AG10803 (cell line): ENCODE results near the gene DENND1A.

ENCODE experiments used
- DNase-seq: peaks from one replicate; pipeline ENCODE4 v3.0.0; 2010; ENCODE audit warnings: low read depth
- H3K4me3 ChIP-seq: 2 replicates; pipeline ENCODE4 v1.5.1; 2011; ENCODE audit warnings: mild to moderate bottlenecking, low read length, control low read depth
- TF ChIP-seq, protein P1 (sequence below): conservative IDR thresholded peaks from 2 replicates; pipeline ENCODE4 v1.5.1; 2011; ENCODE audit warnings: mild to moderate bottlenecking, low read length, control low read depth, inconsistent platforms

DENND1A gene

DNA sequence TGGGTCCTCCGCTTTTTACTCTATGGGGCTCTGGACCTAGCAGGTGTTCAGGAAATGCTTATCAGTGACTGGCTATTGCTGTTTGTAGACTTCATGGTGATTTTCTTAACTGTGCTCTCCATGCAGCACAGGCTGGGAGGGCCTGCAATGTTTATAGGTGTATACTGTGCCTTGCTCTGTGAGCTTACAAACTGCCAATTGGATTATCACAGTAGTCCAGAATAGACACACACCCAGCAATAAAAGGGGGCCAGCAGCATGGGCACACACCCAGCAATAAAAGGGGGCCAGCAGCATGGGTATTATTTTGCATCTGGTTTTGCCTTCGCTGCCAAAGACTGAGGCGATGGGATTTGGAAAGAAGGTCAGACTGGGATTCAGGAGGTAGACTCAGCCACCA is 473.9 kb downstream of the DENND1A start:
- no peak for DNase-seq
- TF ChIP-seq, protein P1, sequence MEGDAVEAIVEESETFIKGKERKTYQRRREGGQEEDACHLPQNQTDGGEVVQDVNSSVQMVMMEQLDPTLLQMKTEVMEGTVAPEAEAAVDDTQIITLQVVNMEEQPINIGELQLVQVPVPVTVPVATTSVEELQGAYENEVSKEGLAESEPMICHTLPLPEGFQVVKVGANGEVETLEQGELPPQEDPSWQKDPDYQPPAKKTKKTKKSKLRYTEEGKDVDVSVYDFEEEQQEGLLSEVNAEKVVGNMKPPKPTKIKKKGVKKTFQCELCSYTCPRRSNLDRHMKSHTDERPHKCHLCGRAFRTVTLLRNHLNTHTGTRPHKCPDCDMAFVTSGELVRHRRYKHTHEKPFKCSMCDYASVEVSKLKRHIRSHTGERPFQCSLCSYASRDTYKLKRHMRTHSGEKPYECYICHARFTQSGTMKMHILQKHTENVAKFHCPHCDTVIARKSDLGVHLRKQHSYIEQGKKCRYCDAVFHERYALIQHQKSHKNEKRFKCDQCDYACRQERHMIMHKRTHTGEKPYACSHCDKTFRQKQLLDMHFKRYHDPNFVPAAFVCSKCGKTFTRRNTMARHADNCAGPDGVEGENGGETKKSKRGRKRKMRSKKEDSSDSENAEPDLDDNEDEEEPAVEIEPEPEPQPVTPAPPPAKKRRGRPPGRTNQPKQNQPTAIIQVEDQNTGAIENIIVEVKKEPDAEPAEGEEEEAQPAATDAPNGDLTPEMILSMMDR = no peak
- no peak overlapping the region for H3K4me3 ChIP-seq

DNA sequence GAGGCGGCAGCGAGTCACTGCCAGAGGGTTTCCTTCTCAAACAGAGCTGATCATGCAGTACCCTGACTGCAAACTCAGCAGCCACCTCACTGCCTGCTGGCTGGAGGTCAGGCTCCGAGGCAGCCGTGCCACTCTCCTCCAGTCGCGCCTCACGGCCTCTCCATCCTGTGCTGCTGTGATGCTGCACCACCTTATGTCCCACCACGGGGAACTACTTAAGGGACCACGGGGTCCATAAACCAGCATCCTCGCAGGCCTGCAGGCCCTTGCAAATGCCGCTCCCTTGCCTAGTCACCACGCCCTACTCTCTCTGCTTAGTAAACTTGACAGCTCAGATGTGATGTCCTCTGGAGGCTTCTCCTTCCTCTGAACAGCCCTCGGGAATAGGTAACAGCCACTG is 474.7 kb downstream of the DENND1A start:
- no peak overlapping the region for H3K4me3 ChIP-seq
- no peak for DNase-seq
- TF ChIP-seq, protein P1 = no peak

DNA sequence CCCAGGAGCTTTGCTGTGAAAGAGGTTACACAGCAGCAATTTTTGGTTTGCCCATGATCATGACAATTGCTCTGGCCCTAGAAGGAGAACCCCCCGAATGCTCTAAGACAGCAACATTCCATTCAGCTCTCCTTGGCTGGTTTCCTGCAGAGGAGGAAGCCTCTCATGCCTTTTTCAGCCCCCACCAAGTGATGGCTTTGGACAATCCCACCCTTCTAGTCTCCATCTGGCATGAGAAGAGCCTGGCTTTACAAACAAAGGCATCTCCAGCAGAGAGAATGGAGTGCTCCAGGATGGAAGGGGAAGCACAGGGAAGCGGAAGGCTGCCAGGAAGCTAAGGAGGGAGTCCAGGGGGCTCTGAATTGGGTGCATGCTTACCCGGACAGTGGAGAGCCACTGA is 475.6 kb downstream of the DENND1A start:
- no peak overlapping the region for H3K4me3 ChIP-seq
- TF ChIP-seq, protein P1 = no peak
- DNase-seq = no peak

DNA sequence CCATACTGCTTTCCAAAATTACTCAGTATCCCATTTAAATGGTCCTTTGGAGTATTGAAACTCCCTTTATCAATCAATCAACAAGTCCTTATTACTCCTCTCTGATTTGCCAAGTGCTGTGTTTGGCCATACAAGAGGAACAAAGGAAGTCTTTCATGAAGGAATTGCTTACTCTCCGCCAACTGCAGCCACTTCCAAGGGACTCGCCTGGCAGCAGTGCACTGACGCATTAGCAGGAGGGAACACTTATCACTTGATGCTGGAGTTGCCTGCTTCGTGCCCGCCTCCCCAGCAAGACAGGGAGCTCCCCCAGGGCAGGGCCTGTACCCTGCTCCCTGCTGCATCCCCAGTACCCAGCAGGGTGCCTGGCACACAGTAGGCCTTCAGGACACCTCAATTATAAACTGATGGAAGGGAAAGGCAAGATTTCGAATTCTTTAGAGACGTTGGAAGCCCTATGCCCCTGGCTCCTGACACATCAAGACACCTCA is 476.1 kb downstream of the DENND1A start:
- TF ChIP-seq, protein P1 = no peak
- DNase-seq = peak; percentile 14
- no peak overlapping the region for H3K4me3 ChIP-seq

DNA sequence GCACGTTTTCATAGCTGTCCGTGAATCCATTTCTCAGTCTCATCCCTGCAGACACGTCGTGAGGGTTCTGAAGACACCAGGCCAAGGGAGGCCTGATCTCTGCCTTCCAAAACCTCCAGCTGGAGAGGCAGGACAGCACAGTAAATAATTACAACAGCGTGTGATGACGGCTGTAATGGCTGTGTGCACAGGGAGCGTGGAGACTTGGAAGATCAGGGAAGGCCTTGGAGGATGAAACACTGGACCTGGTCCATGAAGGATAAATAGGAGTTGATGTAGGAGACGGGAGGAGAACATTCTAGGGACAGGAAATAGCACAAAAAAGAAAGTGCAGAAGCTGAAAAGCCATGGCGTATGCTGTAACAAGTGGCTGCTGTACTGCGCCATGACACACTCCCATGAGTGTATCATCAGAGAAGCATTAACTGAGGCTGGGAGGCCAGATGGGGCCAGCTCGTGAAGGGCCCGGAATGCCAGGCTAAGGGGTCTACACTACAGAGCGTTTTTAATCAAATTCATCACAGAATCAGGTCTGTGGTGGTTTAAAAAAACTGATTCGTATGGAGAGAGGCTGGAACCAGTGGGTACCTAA is 476.8 kb downstream of the DENND1A start:
- TF ChIP-seq, protein P1 = no peak
- no peak for DNase-seq
- no peak overlapping the region for H3K4me3 ChIP-seq

DNA sequence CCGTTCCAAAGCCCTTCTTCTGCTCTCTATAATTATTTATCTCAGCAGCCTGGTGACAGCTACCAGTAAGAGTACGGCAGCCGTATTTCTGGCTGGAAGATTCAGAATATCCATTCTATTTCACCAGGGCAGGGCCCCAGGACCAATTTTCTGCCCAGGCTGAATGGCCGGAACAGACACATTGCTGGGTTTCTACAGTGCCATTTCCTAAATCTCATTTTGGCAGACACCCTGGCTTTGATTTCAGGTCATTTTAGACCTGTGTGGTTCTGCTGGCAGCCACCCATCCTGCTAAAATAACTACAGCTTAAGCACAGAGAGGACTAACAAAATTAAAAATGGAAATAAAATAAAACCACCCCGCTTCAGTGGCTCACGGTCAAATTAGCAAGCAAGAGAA is 478.9 kb downstream of the DENND1A start:
- no peak for DNase-seq
- TF ChIP-seq, protein P1 = no peak
- no peak overlapping the region for H3K4me3 ChIP-seq

DNA sequence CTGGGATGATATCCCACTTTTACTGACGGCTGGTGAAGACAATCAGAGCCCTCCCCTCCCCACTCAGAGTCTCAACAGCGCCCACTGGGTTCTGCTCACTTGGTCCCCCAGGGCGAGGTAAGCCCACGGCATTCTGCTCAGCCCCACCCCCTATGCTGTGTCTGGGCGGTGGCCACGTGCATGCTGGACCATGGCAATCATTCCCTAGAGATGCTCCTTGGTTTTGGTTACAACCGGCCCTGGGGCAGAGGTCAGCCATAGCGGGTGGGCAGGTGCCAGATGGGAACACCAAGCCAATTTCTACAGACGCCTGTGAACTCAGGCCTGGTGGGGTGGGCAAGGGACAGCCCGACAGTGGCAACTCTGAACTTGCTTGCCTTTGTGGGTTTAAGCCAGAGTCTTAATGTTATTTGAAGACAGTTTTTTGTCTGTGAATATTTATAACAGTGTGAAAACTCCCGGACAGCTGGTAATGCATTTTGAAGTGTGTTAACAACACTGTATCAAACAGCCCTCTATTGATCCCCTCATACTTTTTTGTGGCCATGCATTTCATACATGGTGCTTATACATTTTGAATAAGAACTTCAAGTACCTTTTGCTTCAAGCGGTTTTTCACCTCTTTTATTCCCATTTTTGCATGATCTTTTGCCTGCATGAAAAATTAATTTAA is 479.7 kb downstream of the DENND1A start:
- no peak for DNase-seq
- TF ChIP-seq, protein P1 = no peak
- H3K4me3 ChIP-seq = no peak overlapping the region
